GM18526 (cell line): ENCODE measurements around the gene SLC9A9.

Experiments used
- POLR2A ChIP-seq: IDR thresholded peaks from 3 replicates; pipeline ENCODE4 v1.6.1; 2011; ENCODE audit not compliant: insufficient read length; ENCODE audit errors: extremely low read depth

SLC9A9 gene

GRCh38 chr3:143361589-143361988 lies 486.7 kb downstream of the SLC9A9 start:
- no peak for TF ChIP-seq POLR2A

GRCh38 chr3:143360244-143360643 lies 488.0 kb downstream of the SLC9A9 start:
- TF ChIP-seq POLR2A, result no peak

GRCh38 chr3:143358793-143359491 lies 489.3 kb downstream of the SLC9A9 start:
- no peak for TF ChIP-seq POLR2A

- no peak for TF ChIP-seq POLR2A
These were observed 490.0 kb downstream of the SLC9A9 start for GRCh38 chr3:143358155-143358792.

DNA sequence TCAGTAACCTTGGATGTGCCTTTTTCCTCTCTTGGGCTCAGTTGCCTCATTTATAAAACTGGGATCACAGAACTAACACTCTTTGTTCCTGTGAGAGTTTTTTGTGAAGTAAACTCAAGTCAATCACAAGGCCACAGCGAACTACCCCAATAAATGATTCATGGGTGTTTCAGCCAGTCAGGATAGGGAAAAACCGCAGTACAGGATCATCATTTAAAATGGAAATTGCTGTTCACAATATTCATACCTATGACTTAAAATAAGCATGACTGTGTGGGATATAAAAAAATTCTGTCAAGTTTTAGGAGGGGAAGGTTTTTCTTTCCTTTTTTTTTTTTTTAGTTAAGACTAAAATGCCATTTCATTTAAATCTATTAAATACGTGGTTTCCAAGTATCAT lies 490.6 kb downstream of the SLC9A9 start:
- TF ChIP-seq POLR2A, result no peak

DNA sequence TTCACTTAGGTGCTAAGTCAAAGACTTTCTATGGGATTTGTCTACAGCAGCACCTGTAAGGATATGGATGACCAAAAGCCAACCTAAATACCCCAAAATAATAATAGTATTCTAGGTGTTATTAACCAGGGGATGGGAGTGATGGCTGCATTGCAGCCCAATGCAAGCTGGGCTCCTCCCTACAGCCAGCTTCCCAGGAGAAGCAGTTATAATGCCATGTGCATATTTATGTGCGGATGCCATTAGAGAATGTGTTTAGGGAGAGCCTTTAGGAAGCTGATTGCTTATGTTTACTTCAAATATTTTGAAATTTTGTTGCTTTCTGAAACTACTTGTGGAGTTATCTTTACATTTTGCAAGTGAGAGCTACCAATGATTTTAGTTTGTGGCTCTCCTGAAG lies 491.4 kb downstream of the SLC9A9 start:
- no peak for TF ChIP-seq POLR2A

DNA sequence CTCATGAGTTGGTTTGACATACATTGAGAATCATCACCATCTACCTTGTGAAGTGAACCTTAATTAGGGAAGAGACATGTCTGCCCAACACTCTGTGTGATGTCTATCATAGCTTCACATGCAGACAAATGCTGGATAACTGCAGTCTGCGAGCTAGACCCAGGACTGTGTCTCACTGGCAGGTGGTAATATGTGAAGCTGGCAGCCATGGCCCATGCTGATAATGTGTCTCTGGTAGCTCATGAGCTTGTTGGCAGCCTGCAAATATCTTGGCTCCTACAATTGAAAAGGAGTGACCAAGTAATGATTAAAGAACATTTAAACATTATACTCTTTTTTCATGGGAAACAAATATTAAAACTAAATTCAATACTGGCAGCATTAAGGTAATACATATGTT lies 493.9 kb downstream of the SLC9A9 start:
- no peak for TF ChIP-seq POLR2A

GRCh38 chr3:143352850-143353550 lies 495.3 kb downstream of the SLC9A9 start:
- no peak for TF ChIP-seq POLR2A

- TF ChIP-seq POLR2A, result no peak
These were observed 496.2 kb downstream of the SLC9A9 start for GRCh38 chr3:143351895-143352608.

DNA sequence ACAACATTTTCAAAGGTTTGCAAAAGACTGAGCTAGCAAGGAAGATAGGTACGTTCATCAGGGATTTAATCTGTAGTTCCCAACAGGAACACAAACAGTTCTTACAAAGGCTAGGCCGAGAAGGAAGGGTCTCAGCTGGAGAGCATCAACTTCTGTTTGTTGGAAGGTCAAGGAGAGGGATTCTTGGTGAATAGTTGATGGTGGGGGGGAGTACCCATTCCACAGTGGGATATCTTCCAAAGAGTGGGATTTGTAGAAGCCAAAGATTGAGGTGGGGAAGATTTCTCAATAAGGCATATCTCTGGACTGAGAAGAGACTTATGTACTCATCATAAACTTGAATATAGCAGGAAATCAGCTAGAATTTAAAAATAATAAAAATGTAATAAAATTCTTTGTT lies 496.9 kb downstream of the SLC9A9 start:
- TF ChIP-seq POLR2A, result no peak

DNA sequence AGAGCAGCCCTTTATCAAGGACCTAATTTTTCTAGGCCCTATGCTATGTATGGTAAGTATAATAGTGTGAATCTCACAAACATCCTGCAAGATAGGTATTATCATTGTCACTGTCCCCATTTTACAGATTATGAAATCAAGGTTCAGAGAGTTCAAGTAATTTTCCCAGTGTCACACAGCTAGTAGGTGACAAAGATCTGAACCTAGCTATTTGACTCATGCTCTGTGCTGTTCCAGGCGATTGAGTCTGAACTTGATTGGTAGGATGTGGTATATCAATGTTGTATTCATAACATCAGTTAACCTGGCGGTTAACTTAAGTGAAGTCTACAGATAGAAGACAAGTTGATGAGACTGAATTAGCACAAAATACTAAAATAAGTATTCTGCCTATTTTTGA lies 498.8 kb downstream of the SLC9A9 start:
- TF ChIP-seq POLR2A, result no peak

DNA sequence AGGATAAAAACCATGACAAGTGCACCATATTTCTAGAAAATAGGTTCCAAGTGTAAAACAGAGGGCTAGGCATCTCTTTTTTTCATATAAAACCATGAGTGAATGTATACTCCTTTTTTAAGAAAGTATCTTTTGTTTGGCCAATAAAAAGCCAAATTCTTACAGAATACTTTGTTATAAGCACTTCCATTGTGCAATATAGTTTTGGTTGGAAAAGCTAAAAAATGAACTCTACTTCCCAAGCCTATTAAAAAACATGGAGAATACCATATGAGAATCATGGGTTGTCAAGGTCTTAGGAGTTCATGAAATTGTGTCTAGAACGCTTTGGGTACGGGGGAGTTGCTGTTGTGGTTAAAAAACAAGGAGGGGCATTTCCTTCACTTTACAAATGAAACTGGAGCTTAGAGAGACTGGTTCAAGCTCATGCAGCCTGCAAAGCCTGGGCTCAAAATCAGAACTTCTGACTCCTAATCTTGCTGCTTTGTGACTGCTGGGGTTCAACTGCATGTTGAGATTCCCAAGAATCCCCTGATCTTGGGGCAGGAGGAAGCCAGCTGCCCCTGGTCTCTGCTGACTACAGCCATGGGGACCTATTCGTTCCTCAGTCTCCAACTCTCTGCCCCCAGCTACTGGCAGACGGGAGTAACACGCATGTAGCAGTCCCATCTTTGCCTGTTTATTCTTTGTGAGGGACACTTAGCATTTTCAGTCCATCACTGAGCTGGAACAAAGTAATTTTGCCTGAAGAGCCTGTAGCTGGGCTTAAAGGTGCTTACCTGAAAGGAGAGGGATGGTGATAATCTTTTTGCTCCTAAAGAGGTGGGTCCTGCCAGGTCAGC lies 499.6 kb downstream of the SLC9A9 start:
- no peak for TF ChIP-seq POLR2A

GRCh38 chr3:143344516-143345165 lies 503.6 kb downstream of the SLC9A9 start:
- TF ChIP-seq POLR2A, result no peak

GRCh38 chr3:143343944-143344343 lies 504.3 kb downstream of the SLC9A9 start:
- TF ChIP-seq POLR2A, result no peak
